RPMI8226 (cell line): Measurements from ENCODE around the gene DUSP22.
A peak's percentile ranks its signal among the peaks of the same experiment; 100 is the strongest.

Source experiments
- DNase-seq: peaks from one replicate; pipeline ENCODE4 v3.0.0-alpha.2; 2015

Gene DUSP22

GRCh38 chr6:297571-298232, 5.4 kb downstream of the DUSP22 start:
- peak; percentile 64 for DNase-seq

DNA sequence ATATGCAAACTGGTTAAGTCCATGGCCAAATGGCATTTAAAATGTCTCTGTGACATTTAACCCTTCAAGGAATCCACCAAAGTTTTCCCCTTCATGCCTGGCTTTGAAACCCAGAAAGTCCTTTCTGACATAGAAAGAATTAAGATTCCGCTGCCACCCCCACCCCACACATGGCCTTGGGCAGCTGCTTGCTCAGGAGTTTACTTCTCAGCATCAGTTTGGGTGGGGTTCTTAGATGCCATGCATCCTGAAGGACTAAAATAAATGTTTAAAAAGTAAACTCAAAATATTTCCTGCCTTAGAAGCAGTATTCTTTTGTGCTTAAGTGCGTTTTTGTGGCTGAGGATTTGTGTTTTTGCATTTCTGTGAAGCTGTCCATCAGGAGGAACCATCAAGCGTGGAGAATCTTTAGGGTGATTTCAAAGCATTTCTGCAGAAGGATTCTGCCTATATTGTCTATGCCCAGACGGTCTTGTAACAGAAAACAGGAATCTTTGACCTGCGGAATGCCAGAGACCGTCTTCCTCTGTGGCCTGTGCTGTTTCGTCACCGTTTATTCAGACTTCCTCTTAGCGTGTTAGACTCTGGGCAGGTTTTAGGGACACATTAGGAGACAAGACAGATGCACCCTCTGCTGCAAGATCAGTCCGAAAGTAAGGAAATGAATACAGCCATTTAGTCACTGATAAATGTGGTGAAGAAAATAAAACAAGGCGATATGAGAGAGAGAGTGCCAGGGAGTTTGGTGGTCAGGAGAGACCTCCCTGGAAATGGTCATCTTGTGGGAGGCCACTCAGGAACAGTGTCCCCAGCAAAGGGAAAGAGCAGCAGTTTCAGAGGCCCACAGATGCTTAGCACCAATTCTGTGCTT, 6.2 kb downstream of the DUSP22 start:
- DNase-seq: peak; percentile 89

- peak; percentile 75 for DNase-seq
Observed at GRCh38 chr6:299104-299980, 7.1 kb downstream of the DUSP22 start.

DNA sequence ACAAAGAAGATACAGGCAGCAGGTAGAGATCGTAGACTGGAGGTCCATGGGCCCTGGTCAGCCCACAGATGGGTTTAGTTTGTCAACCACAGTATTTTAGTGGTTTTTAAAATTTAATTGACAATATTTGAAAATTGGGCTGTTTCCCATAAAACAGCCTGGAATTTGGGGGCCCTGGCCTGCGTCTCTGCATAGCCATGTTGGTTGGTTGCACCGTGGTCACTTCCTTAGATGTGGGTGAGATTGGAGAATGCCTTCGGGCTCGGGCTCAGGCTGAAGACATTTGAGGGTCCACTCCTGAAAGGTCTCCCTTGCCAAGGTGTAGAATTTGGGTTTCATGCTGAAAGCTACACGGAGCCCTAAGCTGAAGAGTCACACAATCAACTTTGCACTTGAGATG, 7.7 kb downstream of the DUSP22 start:
- DNase-seq: no peak

DNA sequence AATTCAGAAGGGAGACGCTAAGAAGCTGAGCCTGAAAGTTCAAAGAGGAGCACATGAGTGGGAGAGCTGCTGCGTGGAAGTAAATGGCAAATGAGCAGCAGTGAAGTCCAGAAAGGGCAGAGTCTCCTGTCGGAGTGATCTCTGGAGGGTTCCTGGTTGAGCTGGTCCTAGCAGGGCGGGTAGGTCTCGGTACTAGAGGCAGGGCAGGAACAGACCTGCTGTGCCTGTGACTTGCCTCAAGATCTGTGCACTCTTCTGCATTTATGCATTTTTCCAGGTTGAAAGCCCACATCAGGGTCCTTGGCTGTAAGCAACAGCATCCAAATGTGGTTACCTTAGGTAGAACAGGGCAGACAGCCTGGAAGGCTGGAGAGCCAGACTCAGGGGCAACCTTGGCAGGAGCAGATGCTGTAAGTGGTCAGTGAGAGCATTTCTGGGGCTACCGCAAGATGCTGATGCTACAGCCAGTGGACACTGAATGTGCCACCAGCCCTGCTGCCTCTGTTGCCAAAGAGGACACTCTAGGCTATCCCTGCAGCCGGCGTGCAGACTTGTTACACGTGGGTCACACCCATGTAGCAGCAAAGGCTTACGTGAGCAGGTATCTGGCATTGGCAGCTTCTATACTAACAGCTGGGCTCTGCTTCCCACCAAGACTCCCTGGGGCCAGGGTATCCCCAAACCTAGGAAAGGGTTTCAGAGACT, 8.4 kb downstream of the DUSP22 start:
- no peak for DNase-seq

- no peak for DNase-seq
Observed at GRCh38 chr6:301526-301925, 9.2 kb downstream of the DUSP22 start.

- DNase-seq: no peak
Observed at GRCh38 chr6:301929-302705, 9.8 kb downstream of the DUSP22 start.

- no peak for DNase-seq
Observed at GRCh38 chr6:302760-303159, 10.5 kb downstream of the DUSP22 start.

DNA sequence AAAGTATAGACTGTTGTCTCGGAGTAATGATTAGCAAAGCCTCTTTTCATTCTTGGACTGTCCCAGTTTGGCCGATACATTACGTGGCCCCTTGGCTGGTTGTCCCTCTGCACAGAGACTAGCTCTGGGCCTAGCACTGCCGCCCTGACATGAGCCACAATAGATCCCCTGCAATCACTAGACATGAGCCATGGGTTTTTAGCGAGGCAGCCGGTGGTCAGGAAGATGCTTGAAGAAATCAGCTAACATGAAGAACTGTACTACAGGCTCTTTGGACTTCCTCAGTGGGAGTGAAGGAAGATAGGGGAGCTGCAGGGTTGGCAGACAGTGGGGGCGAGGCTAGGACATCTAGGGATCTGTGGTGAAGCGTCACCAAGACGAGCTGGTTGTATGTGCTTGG, 11.0 kb downstream of the DUSP22 start:
- no peak for DNase-seq

DNA sequence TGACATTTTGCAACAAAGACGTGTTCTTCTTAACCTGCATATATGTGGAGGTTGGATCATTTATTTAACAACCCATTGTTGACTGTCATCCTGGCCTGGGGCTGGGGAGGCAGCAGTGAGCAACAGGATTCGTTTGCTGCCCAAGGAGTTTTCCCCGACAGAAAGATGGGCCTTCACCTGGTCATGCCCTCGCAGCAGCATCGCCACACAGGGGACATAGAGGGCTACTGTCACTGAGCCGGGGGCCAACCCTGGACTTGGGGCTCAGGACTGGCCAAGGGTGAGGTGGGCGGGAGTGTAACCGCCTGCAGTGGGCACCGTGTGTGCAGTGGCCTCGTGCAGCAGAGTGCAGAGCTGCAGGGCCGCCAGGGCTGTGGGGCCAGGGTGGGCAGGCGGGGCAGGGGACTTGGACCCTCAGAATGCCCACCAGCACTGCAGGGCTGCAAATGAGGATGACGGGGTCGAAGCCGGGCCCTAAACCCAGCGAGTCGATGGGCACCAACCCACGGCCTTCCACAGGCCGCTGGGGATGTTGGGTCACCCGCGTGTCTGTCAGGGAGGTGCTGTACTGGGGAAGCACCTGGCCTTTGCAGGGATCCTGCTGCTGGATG, 11.8 kb downstream of the DUSP22 start:
- peak; percentile 53 for DNase-seq

DNA sequence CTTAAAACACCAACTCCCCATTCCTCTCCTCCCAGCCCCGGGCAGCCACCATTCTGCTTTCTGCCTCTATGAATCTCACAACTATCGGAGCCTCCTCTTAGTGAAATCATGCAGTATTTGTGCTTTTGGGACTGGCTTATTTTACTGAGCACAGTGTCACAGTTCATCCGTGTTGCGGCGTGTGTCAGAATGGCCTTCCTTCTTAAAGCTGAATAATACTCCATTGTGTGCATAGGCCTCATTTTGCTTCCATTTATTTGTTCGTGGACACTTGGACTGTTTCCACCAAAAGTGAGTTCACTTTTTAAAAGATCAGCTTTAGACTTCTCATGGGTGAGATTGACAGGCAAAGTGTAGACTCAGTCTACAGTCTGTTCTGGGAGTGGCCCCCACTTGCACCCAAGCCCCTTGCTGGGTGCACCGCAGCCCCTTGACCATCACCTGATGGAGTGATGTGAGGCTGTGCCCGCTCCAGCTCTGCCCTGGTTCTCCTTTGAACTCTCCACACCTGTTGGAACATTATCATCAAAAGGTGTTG, 12.6 kb downstream of the DUSP22 start:
- DNase-seq: no peak

- DNase-seq: peak; percentile 92
Observed at GRCh38 chr6:305371-306206, 13.3 kb downstream of the DUSP22 start.

GRCh38 chr6:306641-307061, 14.4 kb downstream of the DUSP22 start:
- DNase-seq: peak; percentile 53

DNA sequence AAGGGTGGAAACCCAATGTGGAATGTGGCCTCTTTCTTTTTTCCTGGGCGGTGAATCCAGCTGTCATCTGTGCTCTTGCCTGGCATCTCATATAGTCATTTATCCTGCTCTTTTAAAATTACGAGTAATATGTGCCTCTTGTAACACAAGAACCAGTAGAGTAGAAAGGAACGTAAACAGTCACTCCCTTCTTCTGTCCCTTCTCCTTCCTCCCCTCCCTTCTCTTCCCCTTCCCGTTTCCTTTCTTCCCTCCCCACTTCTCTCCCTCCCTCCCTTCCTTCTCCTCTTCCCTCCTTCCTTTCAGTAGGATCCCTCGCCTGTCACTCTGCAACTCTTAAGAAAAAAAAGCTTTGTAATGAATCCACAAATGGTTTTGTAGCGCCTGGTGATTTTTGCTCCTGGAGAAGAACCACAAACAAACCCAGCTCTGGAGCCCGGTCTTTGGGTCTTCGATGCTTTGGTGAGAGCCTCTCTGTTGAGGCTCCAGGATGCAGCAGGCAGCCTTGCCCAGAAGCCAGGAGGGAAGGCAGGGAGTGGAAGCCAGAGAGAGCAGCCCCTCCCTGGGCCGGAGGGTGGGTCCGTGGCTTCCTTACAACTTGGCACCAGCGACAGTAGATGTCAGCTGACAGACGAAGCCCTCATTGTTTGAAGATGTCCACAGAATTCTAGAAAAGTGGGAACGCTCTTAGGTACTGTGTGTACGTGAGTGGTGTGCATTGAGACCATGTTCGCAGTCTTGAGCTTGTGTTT, 15.0 kb downstream of the DUSP22 start:
- DNase-seq: no peak

- DNase-seq: no peak
Observed at GRCh38 chr6:307874-308273, 15.6 kb downstream of the DUSP22 start.

GRCh38 chr6:308307-308706, 16.0 kb downstream of the DUSP22 start:
- DNase-seq: no peak

GRCh38 chr6:308768-309167, 16.5 kb downstream of the DUSP22 start:
- DNase-seq: no peak

DNA sequence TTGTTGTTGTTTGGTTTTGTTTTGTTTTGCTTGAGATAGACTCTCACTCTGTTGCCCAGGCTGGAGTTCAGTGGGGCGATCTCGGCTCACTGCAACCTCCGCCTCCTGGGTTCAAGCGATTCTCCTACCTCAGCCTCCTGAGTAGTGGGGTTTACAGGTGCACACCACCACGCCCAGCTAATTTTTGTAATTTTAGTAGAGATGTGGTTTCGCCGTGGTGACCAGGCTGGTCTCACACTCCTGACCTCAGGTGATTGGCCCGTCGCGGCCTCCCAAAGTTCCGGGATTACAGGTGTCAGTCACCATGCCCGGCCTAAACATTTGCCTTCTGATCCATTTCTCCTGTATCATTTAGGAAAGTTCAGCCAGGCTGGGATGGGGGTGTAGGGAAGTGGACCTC, 17.7 kb downstream of the DUSP22 start:
- no peak for DNase-seq

DNA sequence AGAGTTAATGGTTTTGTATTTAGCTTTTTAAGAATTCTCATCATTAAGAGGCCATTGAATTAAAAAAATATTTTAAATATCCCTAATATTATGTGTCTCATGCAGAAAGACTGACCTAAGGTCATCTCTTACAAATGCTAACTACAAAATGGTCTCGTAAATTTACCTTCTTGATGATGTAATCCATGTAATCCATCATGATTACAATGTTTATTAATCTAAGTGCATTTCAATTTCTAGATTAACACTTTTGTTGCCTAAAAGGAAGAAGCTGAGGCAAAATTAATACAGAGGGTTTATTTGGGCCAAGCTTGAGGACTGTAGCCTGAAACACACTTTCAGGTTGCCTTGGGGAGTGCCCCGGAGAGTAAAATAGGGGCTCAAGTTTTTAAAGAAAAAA, 18.4 kb downstream of the DUSP22 start:
- DNase-seq: no peak
